Activated T-cell treated with anti-CD3 and anti-CD28 coated beads for 1 hour (primary cell): ENCODE results near the gene TENM3.

Experiments
- DNase-seq: peaks from one replicate; pipeline ENCODE4 v3.0.0-alpha.2; 2020; ENCODE audit warnings: low read depth

TENM3 gene

GRCh38 chr4:182404376-182404775 lies 161.2 kb downstream of the TENM3 start:
- DNase-seq = no peak

DNA sequence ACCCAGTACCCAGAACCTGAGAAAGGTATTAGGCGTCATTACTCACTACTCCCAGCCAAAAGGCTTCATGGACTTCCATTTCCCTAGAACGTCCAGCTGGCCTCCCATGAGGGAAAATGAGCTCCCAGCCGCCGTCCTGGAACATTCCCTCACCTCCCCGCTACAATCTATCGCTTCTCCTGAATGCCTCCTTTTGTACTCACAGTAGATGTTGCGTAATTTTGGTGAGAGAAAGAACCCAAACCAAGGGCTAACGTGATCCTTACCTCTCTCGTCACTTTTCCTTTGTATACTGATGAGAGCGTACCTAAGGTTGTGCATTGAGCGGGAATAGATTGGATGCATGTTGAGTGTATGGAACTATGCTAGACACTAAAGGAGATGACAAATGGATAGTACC lies 161.9 kb downstream of the TENM3 start:
- DNase-seq = no peak

DNA sequence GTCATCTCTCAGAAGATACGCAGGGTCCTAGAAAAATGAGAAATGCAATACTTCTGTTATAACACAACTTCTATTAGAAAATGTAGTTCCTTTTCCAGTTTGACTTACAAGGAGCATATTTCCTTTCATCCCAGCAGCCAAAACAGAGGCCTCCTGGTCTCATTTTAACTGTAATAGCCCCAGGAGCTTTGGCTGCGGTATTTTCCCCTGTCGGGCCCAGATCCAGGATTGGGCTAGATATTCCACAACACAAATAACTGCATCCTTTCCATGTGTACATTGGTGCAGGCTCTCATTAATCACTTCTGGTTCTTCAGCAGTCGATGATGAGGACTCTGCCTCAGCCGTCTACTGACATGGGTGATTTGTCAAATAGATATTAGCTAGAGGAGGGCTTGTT lies 166.1 kb downstream of the TENM3 start:
- DNase-seq = no peak

DNA sequence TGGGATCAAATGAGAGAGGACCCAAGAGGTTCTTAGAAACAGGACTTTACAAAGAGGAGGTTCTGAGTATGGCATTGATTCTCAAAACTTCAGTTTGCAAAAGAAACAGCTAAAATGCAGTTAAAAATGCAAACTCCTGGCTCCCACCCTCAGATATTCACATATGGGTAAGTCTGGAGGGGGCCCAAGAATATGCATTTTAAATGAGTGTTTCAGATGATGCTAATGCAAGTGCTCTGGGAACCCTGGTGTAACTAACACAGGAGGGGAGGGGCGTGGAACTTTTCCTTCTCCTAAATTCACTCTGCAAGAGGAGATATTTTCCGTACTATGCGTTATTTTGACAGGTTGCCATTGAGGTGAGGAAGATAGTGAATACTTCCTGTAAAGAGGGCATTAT lies 168.2 kb downstream of the TENM3 start:
- no peak for DNase-seq

- DNase-seq = no peak
Measured at GRCh38 chr4:182413550-182413949, 170.3 kb downstream of the TENM3 start.

DNA sequence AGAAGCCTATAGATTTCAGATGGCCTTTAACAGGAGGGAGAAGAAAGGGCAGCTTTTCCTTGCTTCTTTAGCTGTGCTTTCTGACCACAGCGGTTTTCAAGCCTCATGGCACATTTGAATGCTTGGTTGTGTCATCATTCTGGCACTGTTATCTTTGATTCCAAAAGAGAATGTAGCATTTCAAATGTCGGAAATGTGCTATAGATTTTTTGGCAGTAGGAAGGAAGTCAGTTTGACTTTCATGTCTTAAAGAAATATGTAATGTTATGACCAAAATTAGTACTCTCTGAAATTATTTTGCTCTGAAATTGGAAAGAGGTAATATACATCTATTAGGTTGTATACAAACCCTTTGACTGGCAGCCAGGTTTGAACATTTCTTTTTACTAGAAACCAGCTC lies 171.9 kb downstream of the TENM3 start:
- no peak for DNase-seq

DNA sequence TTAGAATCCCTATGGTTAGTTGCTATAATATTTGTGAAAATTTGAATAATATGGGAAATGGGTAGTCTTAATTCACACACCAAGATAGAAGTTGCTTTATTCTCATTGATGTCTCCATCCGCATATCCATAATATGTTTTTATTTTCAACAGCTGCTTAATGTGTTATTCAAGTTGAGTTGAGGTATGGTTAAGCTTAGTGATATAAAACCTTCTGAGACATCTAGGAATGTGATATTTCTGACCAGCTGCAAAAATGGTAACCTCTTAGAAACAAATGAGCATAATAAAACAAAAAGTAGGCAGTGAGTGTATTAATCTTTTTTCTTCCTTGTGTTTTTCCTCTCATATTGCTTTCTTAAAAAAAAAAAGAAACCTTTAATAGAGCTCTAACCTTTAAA lies 172.9 kb downstream of the TENM3 start:
- no peak for DNase-seq

- DNase-seq = no peak
Measured at GRCh38 chr4:182418054-182418734, 175.0 kb downstream of the TENM3 start.

DNA sequence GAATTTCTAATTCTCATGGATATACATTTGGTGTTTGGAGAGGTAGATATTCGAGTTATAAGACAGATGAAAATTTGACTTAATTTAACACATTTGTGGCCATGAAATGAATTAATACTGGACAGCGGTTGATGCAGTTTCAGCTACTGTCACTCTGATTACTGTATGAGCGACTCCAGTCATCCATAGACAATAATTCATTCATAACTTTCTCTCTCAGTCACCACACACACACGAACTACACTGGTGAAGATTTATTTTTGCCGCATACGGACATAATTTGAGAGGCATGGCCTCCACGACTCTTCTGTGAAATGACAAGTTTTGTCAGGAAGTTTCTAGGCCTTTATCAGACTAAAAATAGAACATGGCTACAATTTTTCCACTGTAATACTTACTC lies 177.0 kb downstream of the TENM3 start:
- DNase-seq = no peak

DNA sequence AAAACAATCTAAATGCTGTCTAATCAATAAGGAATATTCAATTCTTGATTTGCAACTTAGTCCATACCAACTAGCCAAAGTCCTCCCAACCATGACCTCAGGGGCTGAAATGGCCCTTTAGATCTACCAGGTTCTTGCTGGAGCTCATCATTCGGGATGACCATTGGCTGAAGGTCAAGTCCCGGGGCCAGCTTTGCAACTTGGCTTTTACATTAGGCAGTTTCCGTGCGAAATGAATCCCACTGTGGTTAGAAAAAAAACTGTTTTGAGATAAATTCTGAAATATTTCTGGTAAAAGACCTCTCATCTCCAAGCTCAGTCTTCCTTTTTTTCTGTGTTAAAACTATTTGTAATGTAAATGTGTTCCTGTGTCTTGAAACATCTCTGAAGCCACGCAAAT lies 178.6 kb downstream of the TENM3 start:
- DNase-seq = no peak

GRCh38 chr4:182425302-182425701 lies 182.1 kb downstream of the TENM3 start:
- no peak for DNase-seq

DNA sequence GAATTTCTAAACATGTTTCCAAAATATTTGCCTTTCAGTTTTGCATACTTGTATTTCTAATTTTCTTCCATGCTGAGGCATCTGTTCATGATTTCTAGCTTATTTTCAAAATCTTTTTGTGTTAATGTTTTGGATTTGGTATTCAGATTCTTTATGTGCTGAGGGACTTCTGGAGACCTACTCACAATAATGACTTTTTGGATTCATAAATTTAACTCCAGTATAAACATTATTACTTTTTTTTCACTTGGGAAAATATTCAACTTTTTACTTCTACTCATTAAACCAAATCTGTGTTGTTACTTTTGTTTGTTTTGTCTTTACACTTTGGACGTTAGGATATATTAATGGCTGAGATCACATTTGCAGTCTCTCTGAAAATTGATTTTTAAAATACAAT lies 183.7 kb downstream of the TENM3 start:
- no peak for DNase-seq

GRCh38 chr4:182427554-182427953 lies 184.4 kb downstream of the TENM3 start:
- no peak for DNase-seq

DNA sequence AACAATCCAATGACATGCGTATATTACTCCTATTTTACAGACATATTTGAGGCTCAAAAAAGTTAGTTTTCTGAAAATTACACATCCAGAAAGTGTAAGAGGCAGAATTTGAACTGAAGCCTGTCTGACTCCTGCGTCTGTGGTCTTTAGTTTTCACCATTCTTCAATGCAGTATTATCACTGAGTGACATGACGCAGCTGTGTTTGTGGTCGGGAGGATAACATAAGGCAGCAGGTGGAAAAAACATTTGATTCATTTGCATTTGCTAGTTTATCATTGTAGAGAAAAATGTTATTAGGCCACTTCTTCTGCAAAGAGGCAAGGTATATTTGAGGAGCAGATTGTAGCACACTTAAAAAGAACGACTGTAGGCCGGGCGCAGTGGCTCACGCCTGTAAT lies 186.7 kb downstream of the TENM3 start:
- no peak for DNase-seq

DNA sequence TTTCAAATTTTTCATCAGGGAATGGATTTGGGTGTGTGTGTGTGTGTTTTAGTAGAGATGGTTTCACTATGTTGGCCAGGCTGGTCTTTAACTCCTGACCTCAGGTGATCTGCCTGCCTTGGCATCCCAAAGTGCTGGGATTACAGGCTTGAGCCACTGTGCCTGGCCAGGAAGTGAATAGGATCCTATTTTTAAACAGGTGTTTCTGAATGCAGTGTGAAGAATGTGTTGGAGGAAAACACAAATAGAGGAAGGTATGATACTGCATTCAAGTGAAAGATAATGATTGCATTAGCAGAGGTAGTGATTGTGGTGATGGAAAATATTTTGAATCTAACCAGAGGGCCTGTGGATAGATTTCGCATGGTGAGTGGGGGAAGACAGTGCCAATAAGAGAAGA lies 189.6 kb downstream of the TENM3 start:
- no peak for DNase-seq

DNA sequence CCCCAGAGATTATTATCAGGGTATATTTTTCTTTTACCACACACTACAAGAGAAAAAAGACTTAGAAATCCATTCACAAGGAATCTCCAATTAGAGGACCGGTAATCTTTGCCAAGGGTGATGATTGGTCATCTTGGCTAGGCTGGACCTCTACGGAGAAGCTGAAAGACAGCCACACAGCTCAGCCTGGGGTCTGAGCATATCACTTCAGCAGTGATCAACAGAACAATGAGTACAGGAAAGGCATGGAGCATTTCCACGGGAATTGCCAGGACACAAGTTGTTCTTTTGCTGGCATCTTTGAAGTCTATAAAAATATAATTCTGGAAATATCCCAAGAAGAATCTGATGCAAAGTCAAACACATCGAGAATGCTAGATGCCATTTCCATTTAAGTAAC lies 191.5 kb downstream of the TENM3 start:
- no peak for DNase-seq

GRCh38 chr4:182435401-182435800 lies 192.2 kb downstream of the TENM3 start:
- no peak for DNase-seq

- no peak for DNase-seq
Measured at GRCh38 chr4:182443070-182443469, 199.9 kb downstream of the TENM3 start.

DNA sequence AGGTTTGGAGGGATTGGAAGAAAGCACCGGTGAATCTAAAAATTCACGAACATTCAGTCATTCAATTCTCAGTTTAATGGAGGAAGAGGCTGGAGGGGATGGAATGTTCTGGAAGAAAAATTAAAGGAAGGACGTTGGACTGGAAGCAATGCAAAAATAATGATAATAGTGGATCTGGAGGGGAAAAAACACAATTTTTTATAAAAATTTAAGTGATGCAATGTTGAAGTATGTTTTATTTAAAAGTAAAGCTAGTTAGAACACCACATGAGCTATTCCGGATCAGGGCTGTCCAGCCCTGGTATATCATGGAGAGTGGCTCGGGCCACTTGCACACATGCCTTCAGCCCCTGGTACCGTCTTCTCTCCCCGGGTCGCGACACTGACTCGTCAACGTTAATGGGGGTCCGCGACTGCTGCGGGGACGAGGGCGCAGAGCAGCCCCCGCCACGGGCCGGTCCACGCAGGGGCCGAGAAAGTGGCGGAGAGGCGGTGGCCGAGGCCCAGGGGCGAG lies 204.6 kb downstream of the TENM3 start:
- DNase-seq = no peak

DNA sequence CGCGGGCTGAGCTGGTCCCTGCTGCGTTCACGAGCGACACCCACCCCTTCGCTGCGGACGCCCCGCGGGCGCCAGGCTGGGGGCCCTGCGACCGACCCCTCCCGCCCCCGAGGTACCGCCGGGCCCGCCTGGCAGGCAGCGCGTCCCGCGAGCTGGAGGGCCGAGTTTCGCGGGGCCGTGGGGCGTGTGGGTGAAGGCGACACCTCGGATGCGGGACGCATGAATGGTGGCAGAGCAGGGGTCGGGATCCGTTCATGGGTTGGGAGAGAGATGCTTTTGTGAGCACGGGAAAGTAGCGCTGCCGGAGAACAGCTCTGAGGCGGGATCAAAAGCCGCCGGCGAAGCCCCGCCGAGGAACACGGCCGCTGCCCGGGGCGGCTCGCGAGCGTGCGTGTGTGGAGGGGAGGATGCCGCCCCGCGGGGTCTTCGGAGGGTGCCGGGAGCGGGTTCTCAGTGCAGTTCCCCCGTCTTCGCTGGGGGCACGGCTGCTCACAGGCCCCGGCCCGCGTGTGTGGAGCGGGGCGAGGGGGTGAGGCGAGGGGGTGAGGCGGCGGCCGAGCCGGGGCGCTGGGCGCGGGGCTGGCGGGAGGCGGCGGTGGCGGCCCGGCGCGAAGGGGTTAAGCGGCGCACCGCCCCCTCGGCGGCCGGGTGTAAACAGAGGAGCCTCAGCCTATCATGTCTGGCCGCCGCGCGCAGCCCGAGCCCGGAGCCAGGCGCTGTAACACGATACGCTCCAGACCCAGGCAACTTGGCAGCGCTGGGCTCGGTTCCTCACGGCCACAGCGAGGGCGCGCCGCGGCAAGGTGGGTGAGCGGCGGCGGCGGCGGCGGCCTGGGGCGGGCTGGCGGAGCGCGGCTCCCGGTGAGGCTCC lies 205.3 kb downstream of the TENM3 start:
- peak; percentile 1 for DNase-seq

DNA sequence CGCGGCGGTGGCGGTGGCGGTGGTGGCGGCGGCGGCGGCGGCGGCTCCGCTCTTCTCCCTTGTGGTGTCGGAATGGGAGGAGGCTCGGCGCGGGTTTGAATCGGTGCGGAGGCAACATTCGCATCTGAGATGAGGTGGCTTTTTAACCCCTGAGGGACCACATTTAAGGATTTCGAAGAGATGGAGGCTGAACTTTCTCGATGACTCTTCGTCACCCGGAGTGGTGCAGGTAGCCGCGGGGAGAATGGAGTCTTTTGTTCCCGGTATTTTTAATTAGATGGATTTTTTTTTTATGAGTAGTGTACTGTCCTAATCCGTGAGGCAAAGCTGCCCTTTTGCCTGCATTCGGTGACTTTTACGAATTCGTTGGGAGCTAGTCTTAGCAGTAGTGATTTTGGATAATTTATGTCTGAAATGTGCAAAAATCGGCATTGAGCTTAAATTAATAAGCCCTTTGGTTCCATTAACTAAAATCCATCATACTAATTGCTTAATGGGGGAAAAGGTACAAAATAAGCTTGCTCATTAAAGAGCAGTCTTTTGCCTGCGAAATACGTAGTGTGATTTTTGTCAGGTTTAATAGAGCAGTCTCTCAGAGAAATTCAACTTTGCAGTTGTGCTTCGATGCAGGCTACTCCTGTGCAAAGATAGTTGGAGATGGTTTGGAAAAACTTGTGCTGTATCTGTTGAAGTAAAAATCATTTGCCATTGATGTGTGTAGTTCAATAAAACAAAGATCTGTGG lies 206.2 kb downstream of the TENM3 start:
- no peak for DNase-seq

GRCh38 chr4:182449930-182450439 lies 206.8 kb downstream of the TENM3 start:
- DNase-seq = no peak

DNA sequence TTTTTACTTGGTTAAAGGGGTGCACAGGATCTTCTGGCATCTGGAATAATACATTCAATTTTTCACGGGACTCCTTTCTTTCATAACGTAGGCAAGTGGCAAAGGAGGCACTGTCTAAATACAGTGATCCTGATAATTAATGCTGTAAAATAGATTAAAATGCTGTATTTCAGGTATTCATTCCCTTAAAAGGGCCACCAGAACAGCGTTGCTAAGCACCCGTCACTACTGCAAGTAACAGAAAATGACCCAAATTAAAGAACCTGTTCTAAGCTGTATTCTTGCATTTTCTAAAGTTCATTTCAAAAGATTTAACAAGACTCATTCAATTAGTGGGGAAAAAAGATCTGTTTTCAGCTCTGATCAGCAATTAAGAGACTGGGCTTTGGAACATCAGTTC lies 208.2 kb downstream of the TENM3 start:
- no peak for DNase-seq
